ENCODE results near the gene MGST2. TPM values are rescaled to one million over a fixed set of nuclear protein-coding genes. Genes with fewer than 3 reads are reported as not detected.

The MGST2 gene
- total and polyA plus RNA-seq, 4 donors: 51.7 to 171 (median 60.1) TPM

- H3K9ac ChIP-seq (ENCODE audit: insufficient read depth in 1 of 2, low read length in 2 of 2): no peak overlapping the region
- DNase-seq (no peak), ATAC-seq (ENCODE audit: insufficient read depth, low FRiP score) (no peak)
- no peaks in the 10 kb centered on the region for H3K36me3 ChIP-seq (ENCODE audit: control insufficient read depth in 4 of 4, insufficient read depth in 4 of 4, low read length in 4 of 4)
- no peak overlapping the region for H3K4me3 ChIP-seq
- no peaks in the 10 kb centered on the region for H3K27me3 ChIP-seq (ENCODE audit: control insufficient read depth in 3 of 3, insufficient read depth in 3 of 3, low read length in 2 of 3)
- H3K4me1 ChIP-seq (ENCODE audit: control insufficient read depth in 5 of 5, insufficient read depth in 5 of 5, low read length in 5 of 5): no peaks in the 10 kb centered on the region
- H3K27ac ChIP-seq (ENCODE audit: low read depth in 1 of 2, low read length in 1 of 2): no peak overlapping the region
- TF ChIP-seq CTCF (IDR thresholded peaks at IDR 0.05; ENCODE audit: control extremely low read depth, extremely low read depth): no peak
- WGBS, 2 donors: 94 to 97% methylated on average over 6 of the region's 6 CpGs
- H3K9me3 ChIP-seq (ENCODE audit: control insufficient read depth in 4 of 4, insufficient read depth in 3 of 4, low read length in 3 of 4): no peaks in the 10 kb centered on the region
These were observed 20.2 kb upstream of the MGST2 start for GRCh38 chr4:139645458-139645857.

- no peak for DNase-seq
- Histone ChIP-seq H3K27me3 (ENCODE audit: control insufficient read depth in 3 of 3, insufficient read depth in 3 of 3, low read length in 2 of 3) (no peaks in the 10 kb centered on the region), H3K9ac (ENCODE audit: insufficient read depth in 1 of 2, low read length in 2 of 2) (no peak overlapping the region), H3K27ac (ENCODE audit: low read depth in 1 of 2, low read length in 1 of 2) (no peak overlapping the region), H3K4me3 (no peak overlapping the region), H3K4me1 (ENCODE audit: control insufficient read depth in 5 of 5, insufficient read depth in 5 of 5, low read length in 5 of 5) (peaks cover 0 to 6% (median 0%) of the 10 kb centered on the region in 5 donors), H3K9me3 (ENCODE audit: control insufficient read depth in 4 of 4, insufficient read depth in 3 of 4, low read length in 3 of 4) (no peaks in the 10 kb centered on the region), H3K36me3 (ENCODE audit: control insufficient read depth in 4 of 4, insufficient read depth in 4 of 4, low read length in 4 of 4) (no peaks in the 10 kb centered on the region)
- no peak for ATAC-seq (ENCODE audit: insufficient read depth, low FRiP score)
- 38 to 69% methylated on average over 1 of the region's 1 CpG for WGBS, 2 donors
- TF ChIP-seq CTCF (IDR thresholded peaks at IDR 0.05; ENCODE audit: control extremely low read depth, extremely low read depth): no peak
These were observed 18.4 kb upstream of the MGST2 start for GRCh38 chr4:139647184-139647583.

- ATAC-seq (ENCODE audit: insufficient read depth, low FRiP score) (no peak), DNase-seq (no peak)
- Histone ChIP-seq H3K4me3 (no peak overlapping the region), H3K27ac (ENCODE audit: low read depth in 1 of 2, low read length in 1 of 2) (no peak overlapping the region), H3K9me3 (ENCODE audit: control insufficient read depth in 4 of 4, insufficient read depth in 3 of 4, low read length in 3 of 4) (no peaks in the 10 kb centered on the region), H3K9ac (ENCODE audit: insufficient read depth in 1 of 2, low read length in 2 of 2) (no peak overlapping the region), H3K4me1 (ENCODE audit: control insufficient read depth in 5 of 5, insufficient read depth in 5 of 5, low read length in 5 of 5) (peaks cover 0 to 6% (median 0%) of the 10 kb centered on the region in 5 donors), H3K27me3 (ENCODE audit: control insufficient read depth in 3 of 3, insufficient read depth in 3 of 3, low read length in 2 of 3) (no peaks in the 10 kb centered on the region), H3K36me3 (ENCODE audit: control insufficient read depth in 4 of 4, insufficient read depth in 4 of 4, low read length in 4 of 4) (no peaks in the 10 kb centered on the region)
- TF ChIP-seq CTCF (IDR thresholded peaks at IDR 0.05; ENCODE audit: control extremely low read depth, extremely low read depth): no peak
- 83 to 86% methylated on average over 1 of the region's 1 CpG for WGBS, 2 donors
These were observed 17.7 kb upstream of the MGST2 start for GRCh38 chr4:139647952-139648351.

All from lung (tissue), 12 donors.